ENCODE measurements around the gene PTPN2. TPM values are rescaled to one million over a fixed set of nuclear protein-coding genes. Genes with fewer than 3 reads are reported as not detected.
A peak's percentile ranks its signal among the peaks of the same experiment; 100 is the strongest.

Gene PTPN2
- total and polyA plus RNA-seq, 9 of the 15 experiments (the other 6 are each of a cell fraction or from before 2014, with no cell fraction given): 36.6 to 66.4 (median 43.8) TPM

GRCh38 chr18:12880541-12880910 lies 3.5 kb downstream of the PTPN2 start:
- Histone ChIP-seq H3K27ac (ENCODE audit: extremely low read depth, low read depth, low read length) (peak overlapping the region; percentile 8; the same call in 1 of the 3 replicates), H3K9ac (ENCODE audit: insufficient read depth in 1 of 2, low read depth in 2 of 2, low read length in 2 of 2) (peak overlapping the region in 1 of 2 experiments; percentile 16; a peak in 2 of 4 replicates), H4K20me1 (replicated peaks; ENCODE audit: control insufficient read depth, insufficient read depth, low read length) (peaks cover 21% of the 10 kb centered on the region), H3K36me3 (ENCODE audit: control insufficient read depth, insufficient read depth, low read length) (peaks cover 3% of the 10 kb centered on the region; the same call in 2 of the 3 replicates), H3K4me3 (no peak overlapping the region), H3K4me2 (ENCODE audit: insufficient read depth, low read length) (peak overlapping the region; percentile 60), H3K4me1 (replicated peaks in 1 of 2; ENCODE audit: control insufficient read depth in 2 of 2, insufficient read depth in 2 of 2, low read length in 2 of 2) (peaks cover 40 to 61% of the 10 kb centered on the region in 2 experiments), H3K9me1 (ENCODE audit: control insufficient read depth, insufficient read depth, low read length) (no peaks in the 10 kb centered on the region), H3K79me2 (ENCODE audit: control insufficient read depth, insufficient read depth, low read length) (peaks cover 86% of the 10 kb centered on the region), H3K27me3 (ENCODE audit: control insufficient read depth in 2 of 2, insufficient read depth in 2 of 2, low read length in 2 of 2) (no peaks in the 10 kb centered on the region), H3K9me3 (replicated peaks; ENCODE audit: control insufficient read depth, insufficient read depth, low read depth, low read length) (no peaks in the 10 kb centered on the region), H2AFZ (ENCODE audit: low read depth, low read length) (no peak overlapping the region)
- BruUV-seq (replicated peaks): no TSS peak
- intact Hi-C loops (cut with micrococcal nuclease) (loop anchor here (10.0 kb wide), 1 partner anchor 114 kb away; the partner anchor contains the start of gene CEP192), in situ Hi-C loops (cut with MboI) (no loop called here)
- DNase-seq (ENCODE audit: extremely low read depth in 1 of 4, low spot score in 3 of 4) (peak in 1 of 4 experiments; percentile 30), ATAC-seq (peak; percentile 3; the same call in 2 of the 3 replicates), FAIRE-seq (no peak)
- TF ChIP-seq ZNF586 (CRISPR knock-in tag; conservative IDR thresholded peaks at IDR 0.05) (no peak), PKNOX1 (IDR thresholded peaks at IDR 0.05) (peak; percentile 50; the same call in 1 of the 2 replicates), CTBP1 (IDR thresholded peaks at IDR 0.05; ENCODE audit: borderline replicate concordance) (peak; percentile 63; the same call in 1 of the 2 replicates), RCOR1 (IDR thresholded peaks at IDR 0.05; ENCODE audit: borderline replicate concordance in 1 of 2, low read depth in 2 of 2, low read length in 2 of 2) (peak in 1 of 2 experiments; percentile 30; a peak in 1 of 4 replicates), SPI1 (IDR thresholded peaks at IDR 0.05; ENCODE audit: borderline replicate concordance, low read depth, low read length) (peak; percentile 83), TRIM25 (IDR thresholded peaks at IDR 0.05; ENCODE audit: borderline replicate concordance) (no peak), ARID1B (IDR thresholded peaks at IDR 0.05) (0 out of 2 replicates have a peak, but pooled peaks have one; percentile 9), MEIS2 (IDR thresholded peaks at IDR 0.05; ENCODE audit: partially characterized antibody) (peak; percentile 73)
- 18% methylated on average over 2 of the region's 2 CpGs for WGBS (ENCODE audit: insufficient coverage, low coverage, missing lambda C conversion rate)
- CTCF ChIA-PET (ENCODE audit: low intra/inter-chr PET ratio): no interaction called here
- POLR2A ChIA-PET: interaction anchor here (1.2 to 2.3 kb wide), 2 partner anchors 12 to 15 kb away, joined by 4 to 12 read pairs; no protein-coding TSS in a partner anchor

All from K562 (cell line).